Measurements from ENCODE around the gene FAM219A.

FAM219A gene

GRCh38 chr9:34506623-34507022, 48.3 kb upstream of the FAM219A start:
- no peaks in the 10 kb centered on the region for H3K36me3 ChIP-seq (ENCODE audit: insufficient read depth, low read length)
- TF ChIP-seq EZH2 (IDR thresholded peaks at IDR 0.05; ENCODE audit: borderline replicate concordance, low read length): no peak
- no peak for TF ChIP-seq CTCF (IDR thresholded peaks at IDR 0.05; ENCODE audit: low read length)
- no peaks in the 10 kb centered on the region for H3K9me2 ChIP-seq (ENCODE audit: low read depth, low read length)
- H3F3A ChIP-seq (ENCODE audit: insufficient read depth, low read length): no peaks in the 10 kb centered on the region
- no peak overlapping the region for H3K4me3 ChIP-seq (ENCODE audit: low read depth, low read length, poor library complexity, severe bottlenecking)
- H2AFZ ChIP-seq (ENCODE audit: low read length): no peak overlapping the region
- H4K20me1 ChIP-seq (ENCODE audit: insufficient read depth, low read length): no peaks in the 10 kb centered on the region
- no peaks in the 10 kb centered on the region for H3K79me2 ChIP-seq (ENCODE audit: insufficient read depth, low read length)
- H3K27me3 ChIP-seq (ENCODE audit: insufficient read depth, low read length): no peaks in the 10 kb centered on the region
- H3K9ac ChIP-seq (ENCODE audit: low read length): no peak overlapping the region
- H3K4me1 ChIP-seq (ENCODE audit: insufficient read depth, low read length, severe bottlenecking): no peaks in the 10 kb centered on the region
- H3K27ac ChIP-seq (ENCODE audit: low read depth, low read length, poor library complexity, severe bottlenecking): no peak overlapping the region
- no peaks in the 10 kb centered on the region for H3K9me3 ChIP-seq (ENCODE audit: low read length)
- no peak overlapping the region for H3K4me2 ChIP-seq (ENCODE audit: low read length)

- H3K9me3 ChIP-seq (ENCODE audit: low read length): no peaks in the 10 kb centered on the region
- no peaks in the 10 kb centered on the region for H3K79me2 ChIP-seq (ENCODE audit: insufficient read depth, low read length)
Measured at GRCh38 chr9:34505370-34506120, 47.2 kb upstream of the FAM219A start.

GRCh38 chr9:34503406-34503805, 45.0 kb upstream of the FAM219A start:
- Histone ChIP-seq H3K27me3 (ENCODE audit: insufficient read depth, low read length) (no peaks in the 10 kb centered on the region), H3K4me3 (ENCODE audit: low read depth, low read length, poor library complexity, severe bottlenecking) (no peak overlapping the region), H3K4me1 (ENCODE audit: insufficient read depth, low read length, severe bottlenecking) (no peaks in the 10 kb centered on the region), H3K4me2 (ENCODE audit: low read length) (no peak overlapping the region), H3K27ac (ENCODE audit: low read depth, low read length, poor library complexity, severe bottlenecking) (no peak overlapping the region), H2AFZ (ENCODE audit: low read length) (no peak overlapping the region), H3K79me2 (ENCODE audit: insufficient read depth, low read length) (no peaks in the 10 kb centered on the region), H4K20me1 (ENCODE audit: insufficient read depth, low read length) (no peaks in the 10 kb centered on the region), H3K9me3 (ENCODE audit: low read length) (no peaks in the 10 kb centered on the region), H3F3A (ENCODE audit: insufficient read depth, low read length) (no peaks in the 10 kb centered on the region), H3K9ac (ENCODE audit: low read length) (no peak overlapping the region), H3K9me2 (ENCODE audit: low read depth, low read length) (no peaks in the 10 kb centered on the region), H3K36me3 (ENCODE audit: insufficient read depth, low read length) (no peaks in the 10 kb centered on the region)
- TF ChIP-seq EZH2 (IDR thresholded peaks at IDR 0.05; ENCODE audit: borderline replicate concordance, low read length) (no peak), CTCF (IDR thresholded peaks at IDR 0.05; ENCODE audit: low read length) (no peak)

More at GRCh38 chr9:34505370-34506120, 47.2 kb upstream of the FAM219A start:
- TF ChIP-seq CTCF (IDR thresholded peaks at IDR 0.05; ENCODE audit: low read length) (no peak), EZH2 (IDR thresholded peaks at IDR 0.05; ENCODE audit: borderline replicate concordance, low read length) (no peak)
- Histone ChIP-seq H3K4me3 (ENCODE audit: low read depth, low read length, poor library complexity, severe bottlenecking) (no peak overlapping the region), H3K36me3 (ENCODE audit: insufficient read depth, low read length) (no peaks in the 10 kb centered on the region), H4K20me1 (ENCODE audit: insufficient read depth, low read length) (no peaks in the 10 kb centered on the region), H3K27ac (ENCODE audit: low read depth, low read length, poor library complexity, severe bottlenecking) (no peak overlapping the region), H3F3A (ENCODE audit: insufficient read depth, low read length) (no peaks in the 10 kb centered on the region), H3K4me2 (ENCODE audit: low read length) (no peak overlapping the region), H3K9ac (ENCODE audit: low read length) (no peak overlapping the region), H2AFZ (ENCODE audit: low read length) (no peak overlapping the region), H3K4me1 (ENCODE audit: insufficient read depth, low read length, severe bottlenecking) (no peaks in the 10 kb centered on the region), H3K27me3 (ENCODE audit: insufficient read depth, low read length) (no peaks in the 10 kb centered on the region), H3K9me2 (ENCODE audit: low read depth, low read length) (no peaks in the 10 kb centered on the region)

Measured in OCI-LY1 (cell line).